ENCODE measurements around the gene CTTNBP2. TPM values are rescaled to one million over a fixed set of nuclear protein-coding genes. Genes with fewer than 3 reads are reported as not detected.

Gene CTTNBP2
- total RNA-seq, 1 donor from 2014 or later = not detected

DNA sequence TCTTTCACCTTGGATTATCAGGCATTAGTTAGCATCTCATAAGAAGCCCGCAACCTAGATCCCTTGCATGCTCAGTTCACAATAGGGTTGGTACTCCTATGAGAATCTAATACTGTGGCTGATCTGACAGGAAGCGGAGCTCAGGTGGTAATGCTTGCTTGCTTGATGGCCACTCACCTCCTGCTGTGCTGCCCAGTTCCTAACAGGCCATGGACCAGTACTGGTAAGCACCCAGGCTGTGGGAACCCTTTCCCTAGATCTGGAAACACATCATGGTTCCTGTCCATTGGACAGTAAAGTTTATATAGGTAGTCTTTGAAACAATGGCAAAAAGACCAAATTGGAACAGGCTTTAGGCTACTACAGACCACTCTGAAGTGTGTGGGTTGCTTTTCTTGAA lies 9.4 kb upstream of the CTTNBP2 start:
- H3K27ac Mint-ChIP-seq = no peak overlapping the region
- no peaks in the 10 kb centered on the region for H3K4me1 Mint-ChIP-seq
- DNase-seq = no peak
- no peaks in the 10 kb centered on the region for H3K36me3 Mint-ChIP-seq (ENCODE audit: low read depth)
- no peaks in the 10 kb centered on the region for H3K9me3 Mint-ChIP-seq
- H3K27me3 Mint-ChIP-seq = no peaks in the 10 kb centered on the region
- H3K4me3 Mint-ChIP-seq = no peak overlapping the region
- intact Hi-C loops (cut with micrococcal nuclease) = no loop called here

DNA sequence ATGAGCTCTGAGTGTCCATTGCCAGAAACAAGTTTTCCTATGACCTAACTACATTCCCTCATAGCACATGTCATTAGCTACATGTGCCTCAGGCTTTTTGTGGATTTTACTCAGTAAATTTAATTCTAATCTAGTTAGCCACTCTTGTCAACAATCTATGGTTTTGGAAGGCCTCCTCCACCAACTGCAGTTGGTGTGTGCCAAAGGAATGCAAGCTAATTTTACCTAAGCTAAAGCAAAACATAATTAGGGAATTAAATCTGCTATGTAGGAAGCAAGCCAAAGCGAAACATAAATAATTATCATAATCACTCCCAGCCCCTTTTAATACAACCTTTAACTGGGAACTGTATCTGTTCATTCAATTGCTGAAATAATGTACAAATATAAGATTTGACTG lies 3.5 kb upstream of the CTTNBP2 start:
- intact Hi-C loops (cut with micrococcal nuclease) = no loop called here
- no peaks in the 10 kb centered on the region for H3K9me3 Mint-ChIP-seq
- H3K27ac Mint-ChIP-seq = no peak overlapping the region
- H3K4me3 Mint-ChIP-seq = no peak overlapping the region
- no peak for DNase-seq
- peaks cover 2% of the 10 kb centered on the region for H3K36me3 Mint-ChIP-seq (ENCODE audit: low read depth)
- H3K27me3 Mint-ChIP-seq = peaks cover 33% of the 10 kb centered on the region
- peaks cover 5% of the 10 kb centered on the region for H3K4me1 Mint-ChIP-seq

DNA sequence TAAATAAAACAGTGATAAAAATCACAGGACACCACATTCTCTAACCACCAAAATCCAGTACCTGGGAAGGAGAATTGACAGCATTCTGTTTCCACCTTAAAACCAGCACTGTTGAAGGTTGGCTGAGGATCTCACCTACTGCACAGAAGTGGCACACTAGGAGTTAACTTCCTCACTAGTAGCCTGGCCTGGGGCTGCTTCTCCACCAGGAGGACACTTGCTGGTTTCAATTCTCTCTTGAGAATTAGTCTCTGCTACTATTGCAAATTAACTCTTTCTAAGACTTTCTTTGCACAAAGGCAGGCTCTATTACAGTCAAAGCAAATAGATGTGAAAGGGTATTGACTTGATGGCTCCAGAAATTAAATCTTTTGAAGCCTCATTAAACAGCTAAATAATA lies 2.3 kb upstream of the CTTNBP2 start:
- Mint-ChIP-seq H3K27ac (no peak overlapping the region), H3K4me3 (no peak overlapping the region), H3K9me3 (no peaks in the 10 kb centered on the region), H3K4me1 (peaks cover 6% of the 10 kb centered on the region), H3K27me3 (peaks cover 42% of the 10 kb centered on the region), H3K36me3 (ENCODE audit: low read depth) (peaks cover 2% of the 10 kb centered on the region)
- intact Hi-C loops (cut with micrococcal nuclease) = no loop called here
- no peak for DNase-seq

DNA sequence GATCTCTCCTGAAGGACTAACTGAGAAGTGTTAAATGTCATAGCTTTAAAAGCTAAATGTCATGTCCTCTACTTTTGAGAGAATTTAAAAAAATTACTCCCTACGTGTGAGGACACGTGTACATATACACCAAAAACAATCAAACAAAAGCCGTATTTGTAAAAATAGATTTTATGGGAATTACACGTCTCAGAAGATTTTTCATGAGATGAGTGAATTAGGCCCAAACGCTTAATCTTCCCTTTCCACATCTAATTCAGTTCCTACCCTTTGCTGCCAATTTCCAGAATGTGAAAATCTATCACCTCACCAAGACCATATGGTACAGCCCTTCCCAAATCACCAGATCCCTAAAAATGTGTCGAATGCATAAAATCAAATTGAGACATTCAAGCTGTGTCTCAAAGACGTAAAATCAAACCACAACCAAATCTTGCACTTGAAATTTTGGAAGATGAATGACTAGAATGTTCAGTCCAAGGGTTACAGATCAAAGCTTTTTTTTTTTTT lies 1.0 kb upstream of the CTTNBP2 start:
- peaks cover 51% of the 10 kb centered on the region for H3K27me3 Mint-ChIP-seq
- no peaks in the 10 kb centered on the region for H3K9me3 Mint-ChIP-seq
- DNase-seq = no peak
- no peak overlapping the region for H3K27ac Mint-ChIP-seq
- intact Hi-C loops (cut with micrococcal nuclease) = no loop called here
- H3K4me3 Mint-ChIP-seq = peak overlapping the region; percentile 56
- peaks cover 2% of the 10 kb centered on the region for H3K36me3 Mint-ChIP-seq (ENCODE audit: low read depth)
- H3K4me1 Mint-ChIP-seq = peaks cover 6% of the 10 kb centered on the region

DNA sequence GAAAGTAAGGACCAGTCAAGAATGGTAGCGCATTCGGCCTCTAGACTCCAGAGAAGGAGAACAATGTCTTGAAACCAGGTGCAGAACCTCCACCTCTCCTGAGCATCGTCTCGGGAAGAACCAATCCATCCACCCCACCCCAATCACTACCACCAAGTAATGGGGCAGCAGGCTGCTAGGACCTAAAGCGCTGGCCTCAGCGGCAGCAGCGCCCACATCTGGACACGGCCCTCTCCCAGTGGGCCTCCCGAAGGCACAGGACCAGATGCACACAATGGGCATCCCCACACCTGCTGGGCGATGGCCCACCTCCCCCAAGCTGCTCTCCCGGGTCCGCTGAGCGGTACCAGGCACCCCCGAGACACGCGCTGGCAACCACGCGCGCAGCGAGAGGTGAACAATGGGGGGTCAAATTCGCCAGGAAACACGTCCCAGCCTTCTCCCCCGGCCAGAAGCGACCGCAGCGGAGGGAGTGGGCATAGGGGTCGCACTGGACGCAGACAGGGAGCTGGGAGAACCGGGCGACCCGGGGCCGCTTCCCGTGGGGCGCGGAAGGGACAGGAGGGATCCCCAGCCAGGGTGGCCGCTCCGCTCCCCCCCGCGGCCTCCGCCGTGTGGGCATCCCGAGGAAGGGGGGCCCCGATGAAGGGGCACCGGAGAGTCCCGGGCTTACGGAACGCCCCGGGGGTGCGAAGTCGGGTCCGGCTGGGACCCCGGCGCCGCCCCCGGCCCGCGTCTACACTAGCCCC lies 506 bp downstream of the CTTNBP2 start:
- no peak for DNase-seq
- Mint-ChIP-seq H3K4me3 (peak overlapping the region; percentile 21), H3K36me3 (ENCODE audit: low read depth) (peaks cover 2% of the 10 kb centered on the region), H3K27me3 (peaks cover 54% of the 10 kb centered on the region), H3K4me1 (peaks cover 6% of the 10 kb centered on the region), H3K27ac (no peak overlapping the region), H3K9me3 (no peaks in the 10 kb centered on the region)
- intact Hi-C loops (cut with micrococcal nuclease) = no loop called here

GRCh38 chr7:117871778-117872538 lies 1.3 kb downstream of the CTTNBP2 start:
- no peak for DNase-seq
- Mint-ChIP-seq H3K4me3 (peak overlapping the region; percentile 21), H3K4me1 (peaks cover 6% of the 10 kb centered on the region), H3K27me3 (peaks cover 52% of the 10 kb centered on the region), H3K27ac (no peak overlapping the region), H3K9me3 (no peaks in the 10 kb centered on the region), H3K36me3 (ENCODE audit: low read depth) (peaks cover 2% of the 10 kb centered on the region)
- intact Hi-C loops (cut with micrococcal nuclease) = no loop called here

GRCh38 chr7:117871401-117871777 lies 1.9 kb downstream of the CTTNBP2 start:
- peaks cover 50% of the 10 kb centered on the region for H3K27me3 Mint-ChIP-seq
- H3K36me3 Mint-ChIP-seq (ENCODE audit: low read depth) = peaks cover 2% of the 10 kb centered on the region
- no peak for DNase-seq
- peaks cover 6% of the 10 kb centered on the region for H3K4me1 Mint-ChIP-seq
- intact Hi-C loops (cut with micrococcal nuclease) = no loop called here
- no peaks in the 10 kb centered on the region for H3K9me3 Mint-ChIP-seq
- H3K27ac Mint-ChIP-seq = no peak overlapping the region
- no peak overlapping the region for H3K4me3 Mint-ChIP-seq

- H3K27ac Mint-ChIP-seq = no peak overlapping the region
- intact Hi-C loops (cut with micrococcal nuclease) = no loop called here
- peaks cover 48% of the 10 kb centered on the region for H3K27me3 Mint-ChIP-seq
- no peak for DNase-seq
- no peak overlapping the region for H3K4me3 Mint-ChIP-seq
- H3K4me1 Mint-ChIP-seq = peaks cover 6% of the 10 kb centered on the region
- H3K9me3 Mint-ChIP-seq = no peaks in the 10 kb centered on the region
- H3K36me3 Mint-ChIP-seq (ENCODE audit: low read depth) = peaks cover 2% of the 10 kb centered on the region
Observed at GRCh38 chr7:117870448-117871130, 2.7 kb downstream of the CTTNBP2 start.

DNA sequence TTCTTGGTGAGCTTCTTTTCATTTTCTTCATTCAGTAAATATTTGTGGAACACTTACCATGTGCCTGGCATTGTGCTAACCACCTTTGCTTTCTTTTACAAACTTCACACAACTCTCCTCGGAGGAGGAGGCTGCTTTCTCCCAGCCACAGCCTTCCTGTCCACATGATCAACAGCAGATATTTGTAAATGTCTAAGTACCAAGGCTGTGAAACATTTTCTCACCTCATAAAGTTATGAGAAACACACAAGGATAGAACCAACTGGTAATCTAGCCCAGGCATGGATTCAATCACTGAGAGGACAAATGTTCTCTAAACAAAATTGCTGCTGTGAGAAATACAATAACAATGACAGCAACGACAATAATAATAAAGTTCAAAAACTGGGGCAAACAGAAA lies 3.9 kb downstream of the CTTNBP2 start:
- DNase-seq = no peak
- H3K4me1 Mint-ChIP-seq = peaks cover 6% of the 10 kb centered on the region
- intact Hi-C loops (cut with micrococcal nuclease) = no loop called here
- H3K4me3 Mint-ChIP-seq = no peak overlapping the region
- no peak overlapping the region for H3K27ac Mint-ChIP-seq
- peaks cover 2% of the 10 kb centered on the region for H3K36me3 Mint-ChIP-seq (ENCODE audit: low read depth)
- H3K9me3 Mint-ChIP-seq = no peaks in the 10 kb centered on the region
- peaks cover 40% of the 10 kb centered on the region for H3K27me3 Mint-ChIP-seq

DNA sequence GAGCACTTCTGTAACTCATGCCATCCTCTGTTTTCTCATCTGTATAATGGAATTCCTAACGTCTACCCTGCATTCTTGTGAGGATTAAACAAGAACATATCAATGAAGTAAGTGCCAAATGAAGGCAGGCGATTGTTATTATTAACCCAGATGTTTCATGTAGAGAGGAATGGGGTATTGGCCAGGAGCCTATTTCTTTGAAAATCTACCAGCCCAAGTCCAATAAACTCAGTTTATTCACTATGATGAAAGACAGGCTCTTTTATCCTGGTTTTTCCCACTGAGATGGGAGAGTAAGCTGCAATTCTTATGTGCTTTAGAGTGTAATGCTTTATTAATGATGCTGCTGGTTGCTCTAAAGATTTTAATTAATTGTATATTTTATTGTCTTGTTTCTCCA lies 9.6 kb downstream of the CTTNBP2 start:
- Mint-ChIP-seq H3K36me3 (ENCODE audit: low read depth) (no peaks in the 10 kb centered on the region), H3K9me3 (no peaks in the 10 kb centered on the region), H3K4me3 (no peak overlapping the region), H3K27me3 (no peaks in the 10 kb centered on the region), H3K27ac (no peak overlapping the region), H3K4me1 (no peaks in the 10 kb centered on the region)
- no peak for DNase-seq
- intact Hi-C loops (cut with micrococcal nuclease) = no loop called here

DNA sequence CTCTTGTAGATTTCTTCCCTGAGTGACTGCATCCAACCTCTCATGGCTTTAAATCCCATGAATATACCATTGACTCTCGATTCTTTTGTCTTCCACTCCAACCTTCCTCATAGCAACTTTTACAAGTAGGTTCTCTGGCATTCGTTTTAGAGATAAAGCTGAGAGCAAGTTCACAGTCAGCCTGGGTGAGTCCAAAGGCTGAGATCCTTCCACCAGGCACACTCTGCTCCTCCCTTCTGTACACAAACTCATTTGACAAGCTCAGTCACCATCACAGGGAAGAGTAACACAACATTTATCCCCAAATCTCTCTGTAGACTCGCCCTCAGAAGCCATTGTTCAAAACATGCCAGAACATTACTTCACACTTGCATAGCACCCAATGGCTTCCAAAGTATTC lies 10.9 kb downstream of the CTTNBP2 start:
- intact Hi-C loops (cut with micrococcal nuclease) = no loop called here
- Mint-ChIP-seq H3K27ac (no peak overlapping the region), H3K4me1 (no peaks in the 10 kb centered on the region), H3K27me3 (no peaks in the 10 kb centered on the region), H3K4me3 (no peak overlapping the region), H3K36me3 (ENCODE audit: low read depth) (no peaks in the 10 kb centered on the region), H3K9me3 (no peaks in the 10 kb centered on the region)
- DNase-seq = no peak

GRCh38 chr7:117859246-117859812 lies 13.9 kb downstream of the CTTNBP2 start:
- no peak overlapping the region for H3K27ac Mint-ChIP-seq
- no peaks in the 10 kb centered on the region for H3K27me3 Mint-ChIP-seq
- H3K4me3 Mint-ChIP-seq = no peak overlapping the region
- H3K9me3 Mint-ChIP-seq = no peaks in the 10 kb centered on the region
- intact Hi-C loops (cut with micrococcal nuclease) = no loop called here
- no peaks in the 10 kb centered on the region for H3K36me3 Mint-ChIP-seq (ENCODE audit: low read depth)
- no peaks in the 10 kb centered on the region for H3K4me1 Mint-ChIP-seq
- no peak for DNase-seq

GRCh38 chr7:117858712-117859111 lies 14.5 kb downstream of the CTTNBP2 start:
- no peak overlapping the region for H3K4me3 Mint-ChIP-seq
- intact Hi-C loops (cut with micrococcal nuclease) = no loop called here

DNA sequence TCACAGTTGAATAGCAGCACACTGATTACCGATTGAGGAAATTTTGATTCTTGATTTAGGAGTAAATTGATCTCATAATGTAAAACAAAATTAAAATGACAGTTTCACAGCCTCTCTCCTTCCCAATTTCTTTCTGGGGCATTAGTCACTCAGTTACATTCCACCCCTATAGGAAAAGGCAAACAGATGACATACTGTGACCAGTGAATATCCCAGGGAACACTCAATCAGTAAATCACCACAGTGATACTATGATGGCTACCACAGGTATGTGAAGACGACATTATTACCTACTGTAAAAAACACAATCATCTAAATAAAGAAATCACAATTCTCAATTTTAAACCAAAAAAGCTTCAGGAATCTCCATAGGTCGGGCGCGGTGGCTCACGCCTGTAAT lies 15.5 kb downstream of the CTTNBP2 start:
- intact Hi-C loops (cut with micrococcal nuclease) = no loop called here
- no peak for DNase-seq
- no peaks in the 10 kb centered on the region for H3K4me1 Mint-ChIP-seq
- H3K9me3 Mint-ChIP-seq = no peaks in the 10 kb centered on the region
- H3K27ac Mint-ChIP-seq = no peak overlapping the region
- H3K27me3 Mint-ChIP-seq = no peaks in the 10 kb centered on the region
- no peaks in the 10 kb centered on the region for H3K36me3 Mint-ChIP-seq (ENCODE audit: low read depth)
- no peak overlapping the region for H3K4me3 Mint-ChIP-seq

More at GRCh38 chr7:117858712-117859111, 14.5 kb downstream of the CTTNBP2 start:
- no peak for DNase-seq
- H3K36me3 Mint-ChIP-seq (ENCODE audit: low read depth) = no peaks in the 10 kb centered on the region
- H3K27ac Mint-ChIP-seq = no peak overlapping the region
- H3K27me3 Mint-ChIP-seq = no peaks in the 10 kb centered on the region
- H3K4me1 Mint-ChIP-seq = no peaks in the 10 kb centered on the region
- H3K9me3 Mint-ChIP-seq = no peaks in the 10 kb centered on the region
